HEK293T (cell line): ENCODE data around the gene FGL2.
"Not testable (repeated sequence)": the region's sequence is repeated elsewhere in the genome, so short reads cannot be mapped to it uniquely, and the experiment has no call there.

Experiments used
- CTBP1 ChIP-seq: fragments of 450-650 bp; IDR thresholded peaks from 2 replicates; pipeline ENCODE4 v1.6.1; 2016; ENCODE audit warnings: borderline replicate concordance
- ELF4 ChIP-seq: fragments of 450-650 bp; IDR thresholded peaks from 2 replicates; pipeline ENCODE4 v1.6.1; 2017; ENCODE audit warnings: antibody characterized with exemption
- SP1 ChIP-seq: fragments of 450-650 bp; IDR thresholded peaks from 2 replicates; pipeline ENCODE4 v1.6.1; 2017
- SUZ12 ChIP-seq: fragments of 450-650 bp; IDR thresholded peaks from 2 replicates; pipeline ENCODE4 v1.6.1; 2016; ENCODE audit warnings: mild to moderate bottlenecking

DNA sequence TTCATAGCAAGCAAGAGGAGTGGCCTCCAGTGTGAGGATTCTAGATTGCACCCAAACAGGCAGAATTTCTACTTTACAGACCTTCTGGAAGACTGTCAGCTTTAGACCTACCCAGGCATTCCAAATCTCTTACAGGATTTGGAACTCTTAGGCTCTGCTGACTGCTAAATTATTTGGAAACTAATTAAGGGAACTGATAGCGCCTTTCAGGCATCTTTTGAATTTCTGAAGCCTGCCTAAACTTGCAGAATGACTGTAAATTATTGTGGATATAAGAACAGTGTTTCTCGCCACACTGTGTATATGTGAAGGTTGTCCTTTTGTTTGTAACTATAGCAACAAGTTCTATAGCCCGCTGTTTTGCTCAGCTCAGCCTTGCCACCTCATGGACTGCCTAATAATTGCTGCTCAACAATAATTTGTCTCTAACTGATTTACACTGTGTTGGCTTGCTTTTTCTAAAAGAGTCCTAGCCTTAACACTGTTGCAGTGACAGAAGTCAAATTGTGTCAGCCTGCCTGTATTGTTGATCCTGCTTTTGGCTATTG, 44.6 kb downstream of the FGL2 start:
- TF ChIP-seq SP1, SUZ12, ELF4, CTBP1: not testable (repeated sequence)
